AG08396 (cell line): ENCODE results near the gene ASB18.

Experiments used
- DNase-seq: peaks from one replicate; pipeline ENCODE4 v3.0.0; 2012; ENCODE audit warnings: low spot score, mixed read lengths

ASB18 gene

GRCh38 chr2:236162031-236162845, 102.0 kb downstream of the ASB18 start:
- peak; percentile 43 for DNase-seq

- DNase-seq: peak; percentile 16
Observed at GRCh38 chr2:236161531-236161930, 102.7 kb downstream of the ASB18 start.

- DNase-seq: peak; percentile 21
Observed at GRCh38 chr2:236161082-236161462, 103.1 kb downstream of the ASB18 start.

GRCh38 chr2:236160366-236161081, 103.7 kb downstream of the ASB18 start:
- peak; percentile 17 for DNase-seq

- DNase-seq: peak; percentile 25
Observed at GRCh38 chr2:236159778-236160170, 104.4 kb downstream of the ASB18 start.

GRCh38 chr2:236158969-236159777, 105.0 kb downstream of the ASB18 start:
- no peak for DNase-seq

GRCh38 chr2:236157815-236158498, 106.2 kb downstream of the ASB18 start:
- no peak for DNase-seq

DNA sequence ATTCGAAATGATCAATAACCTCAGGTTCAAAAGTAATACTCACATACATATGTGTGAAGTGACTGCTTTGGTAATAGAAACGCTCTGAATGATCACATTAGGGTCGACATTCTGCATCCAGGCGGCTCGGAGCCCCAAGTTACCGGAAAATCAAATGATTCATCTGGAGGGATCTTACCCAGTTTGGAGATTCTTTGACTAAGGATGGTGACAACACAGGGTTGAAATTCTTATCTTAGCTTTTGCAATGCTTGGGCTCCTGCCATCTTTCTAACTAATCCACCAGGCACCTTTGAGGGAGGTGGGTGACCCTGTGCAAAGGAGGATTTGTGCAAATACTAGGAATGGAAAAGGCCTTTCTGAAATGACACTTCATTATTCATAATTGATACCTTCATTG, 106.8 kb downstream of the ASB18 start:
- DNase-seq: peak; percentile 30

- no peak for DNase-seq
Observed at GRCh38 chr2:236156860-236157194, 107.4 kb downstream of the ASB18 start.

DNA sequence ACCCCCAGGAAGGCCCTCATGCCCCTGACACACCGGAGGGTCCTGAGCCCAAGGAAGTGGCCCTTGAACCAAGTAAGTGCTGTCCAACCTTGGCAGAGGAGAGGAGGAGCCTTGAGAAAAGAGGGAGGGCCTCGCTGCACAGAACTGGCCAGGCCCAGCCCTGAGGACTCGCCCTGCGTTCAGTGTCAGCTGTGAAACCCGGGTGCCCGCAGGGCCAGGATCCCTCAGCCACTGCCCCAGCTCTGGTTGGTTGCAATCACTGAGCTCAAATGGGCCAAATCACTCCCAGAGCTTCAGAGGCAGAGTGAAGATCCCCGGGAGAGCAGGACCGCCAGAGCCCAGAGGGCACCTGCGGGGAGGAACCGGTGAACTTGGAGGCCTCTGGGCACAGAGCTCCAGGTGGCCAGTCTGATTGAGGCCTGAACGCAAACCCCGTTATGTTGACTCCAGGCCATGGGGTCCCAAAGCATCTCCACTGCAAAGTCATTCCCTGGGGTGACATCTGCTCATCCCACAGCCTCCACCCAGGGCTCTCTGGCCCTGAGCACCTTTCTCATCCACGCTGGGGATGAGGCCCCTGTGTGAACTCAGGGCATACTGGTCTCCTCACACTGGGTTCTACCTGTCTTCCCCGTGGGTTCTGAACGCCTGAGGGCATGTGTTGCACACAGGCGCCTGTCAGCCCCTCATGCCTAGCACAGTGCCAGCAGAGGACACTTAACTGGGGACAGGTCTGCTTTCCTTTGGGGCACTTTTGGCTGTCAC, 107.9 kb downstream of the ASB18 start:
- DNase-seq: no peak

DNA sequence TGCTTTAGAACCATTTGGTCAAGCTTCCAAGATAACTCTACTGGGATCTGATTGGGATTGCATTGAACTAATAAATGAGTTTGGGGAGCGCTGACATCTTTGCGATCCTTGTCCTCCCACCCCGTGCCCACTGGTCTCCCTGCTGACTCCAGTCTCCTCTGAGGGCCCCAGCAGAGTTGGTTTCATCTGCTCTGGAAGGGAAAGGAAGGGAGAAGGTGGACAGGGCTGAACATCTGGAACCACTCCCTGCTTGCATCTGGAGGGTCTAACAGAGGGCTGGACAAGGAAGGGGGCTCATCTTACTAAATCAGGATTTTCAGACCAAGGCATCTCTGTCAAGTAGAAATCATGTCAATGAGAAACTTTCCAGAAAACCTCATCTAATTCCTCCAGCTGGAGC, 108.8 kb downstream of the ASB18 start:
- DNase-seq: no peak

DNA sequence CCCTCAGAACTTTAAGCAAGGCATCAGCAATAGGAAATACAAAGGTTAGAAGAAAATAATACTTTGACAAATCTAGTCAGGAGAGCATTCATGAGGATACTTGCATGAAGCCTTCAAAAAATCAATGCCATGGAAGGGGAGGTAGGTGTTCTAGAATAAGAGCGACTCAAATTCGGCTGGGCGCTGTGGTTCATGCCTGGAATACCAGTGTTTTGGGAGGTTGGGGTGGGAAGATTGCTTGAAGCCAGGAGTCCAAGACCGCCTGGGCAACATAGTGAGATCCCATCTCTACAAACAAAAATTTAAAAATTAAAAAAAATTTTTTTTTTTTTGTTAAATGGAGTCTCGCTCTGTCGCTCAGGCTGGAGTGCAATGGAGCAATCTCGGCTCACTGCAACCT, 117.8 kb downstream of the ASB18 start:
- no peak for DNase-seq

DNA sequence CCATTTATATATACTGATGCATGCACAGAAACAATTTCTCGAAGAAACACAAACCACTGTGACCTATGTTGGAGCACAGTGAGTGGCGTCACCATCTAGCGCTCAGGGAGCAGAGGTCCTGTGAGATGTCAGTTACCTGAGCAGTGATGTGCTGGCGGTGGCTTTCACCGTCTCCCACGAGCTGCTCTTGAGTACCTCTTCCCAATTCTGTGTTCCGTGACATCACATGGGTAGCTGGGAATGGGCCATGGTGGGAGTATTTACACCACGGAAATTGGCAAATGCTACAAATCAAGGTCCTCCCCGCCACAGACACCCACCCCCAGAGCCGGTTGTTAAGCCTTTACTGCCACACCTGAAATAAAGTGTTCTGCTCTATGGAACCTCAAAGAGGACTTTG, 120.4 kb downstream of the ASB18 start:
- DNase-seq: no peak
